CD4-positive, alpha-beta T cell (primary cell): ENCODE results near the gene PPP5C. TPM values are rescaled to one million over a fixed set of nuclear protein-coding genes. Genes with fewer than 3 reads are reported as not detected.
A peak's percentile ranks its signal among the peaks of the same experiment; 100 is the strongest.

ENCODE experiments used
- ATAC-seq: fragments of 200-7000 bp; cut with Tn5 transposase; one replicate; pipeline ENCODE4 v1.10.0; 2022; ENCODE audit warnings: mild to moderate bottlenecking; ENCODE audit not compliant: poor library complexity
- CTCF ChIA-PET: fragments of 350-600 bp; sonication (Branson Sonifier 250); formaldehyde crosslinking; loops from one replicate; lab custom pipeline; 2021; ENCODE audit warnings: antibody characterized with exemption, inconsistent platforms; lab: Charles Lee
- POLR2A ChIA-PET: fragments of 350-600 bp; sonication (Branson Sonifier 250); formaldehyde crosslinking; loops from one replicate; lab custom pipeline; 2021; ENCODE audit warnings: antibody characterized with exemption, inconsistent platforms; lab: Charles Lee
- DNase-seq, 14 experiments: peaks; one replicate each; pipeline ENCODE4 v3.0.0-alpha.2; 2013 to 2020; ENCODE audit warnings: mixed read lengths in 2 of 14
- H3K27ac ChIP-seq, 2 donors: one replicate each; pipeline versions ENCODE4 v1.5.1 to v1.7.0; 2013; ENCODE audit warnings: low read length in 2 of 2, low read depth in 1 of 2, mild to moderate bottlenecking in 1 of 2
- H3K27me3 ChIP-seq, 2 experiments: 1 replicate in 1 of 2; 2 replicates in 1 of 2; pipeline versions ENCODE4 v1.6.1 to v1.7.0; 2013; ENCODE audit warnings: low read length in 2 of 2, control low read depth in 1 of 2, mild to moderate bottlenecking in 1 of 2, moderate library complexity in 1 of 2; ENCODE audit not compliant: insufficient read depth in 2 of 2, control insufficient read depth in 1 of 2
- H3K36me3 ChIP-seq: one replicate; pipeline ENCODE4 v1.6.1; 2013; ENCODE audit warnings: low read length, control low read depth; ENCODE audit not compliant: insufficient read depth
- H3K4me1 ChIP-seq: one replicate; pipeline ENCODE4 v1.6.1; 2013; ENCODE audit warnings: low read length, control low read depth; ENCODE audit not compliant: insufficient read depth
- H3K4me3 ChIP-seq: one replicate; pipeline ENCODE4 v1.5.1; 2013; ENCODE audit warnings: mild to moderate bottlenecking, low read length, moderate library complexity
- H3K9me3 ChIP-seq, 2 experiments: 1 replicate in 1 of 2; 2 replicates in 1 of 2; pipeline versions ENCODE4 v1.6.1 to v1.7.0; 2013; ENCODE audit warnings: low read length in 2 of 2, mild to moderate bottlenecking in 2 of 2, control low read depth in 1 of 2, moderate library complexity in 1 of 2; ENCODE audit not compliant: control insufficient read depth in 1 of 2, insufficient read depth in 1 of 2
- H3K27ac Mint-ChIP-seq: one replicate; pipeline ENCODE4 v1.8.0; 2020; ENCODE audit warnings: mixed read lengths
- H3K27me3 Mint-ChIP-seq: one replicate; pipeline ENCODE4 v1.8.0; 2021; ENCODE audit warnings: mixed read lengths
- H3K36me3 Mint-ChIP-seq: one replicate; pipeline ENCODE4 v1.8.0; 2021; ENCODE audit warnings: low read depth, mixed read lengths
- H3K4me1 Mint-ChIP-seq: one replicate; pipeline ENCODE4 v1.8.0; 2021; ENCODE audit warnings: low read depth, mixed read lengths
- H3K4me3 Mint-ChIP-seq: one replicate; pipeline ENCODE4 v1.8.0; 2020; ENCODE audit warnings: mild to moderate bottlenecking, mixed read lengths
- H3K9me3 Mint-ChIP-seq: one replicate; pipeline ENCODE4 v1.8.0; 2020; ENCODE audit warnings: mixed read lengths
- intact Hi-C, 2 experiments: fragments of 100-400 bp; cut with DNase I in 1 of 2; cut with micrococcal nuclease in 1 of 2; formaldehyde crosslinking; loops; one replicate each; pipeline versions ENCODE4 v1.15.1 to v1.9.0; 2023 to 2025; cut with DNase I, micrococcal nuclease
- polyA plus RNA-seq, 2 donors: library from polyadenylated mRNA; unstranded; fragments of 120-200 nt; gene quantifications; one replicate each; pipeline ENCODE4 v1.2.1, GENCODE V29; 2013
- total RNA-seq, 174 experiments: library from RNA in 2 of 174; stranded (reverse) in 2 of 174; gene quantifications; one replicate each; pipeline ENCODE4 v1.2.3 and lab custom pipeline; 2021 to 2026
- TF ChIP-seq, protein P1 (sequence below): fragments of 200-600 bp; IDR thresholded peaks from one replicate; pipeline ENCODE4 v1.8.0; 2022; ENCODE audit warnings: antibody characterized with exemption, mild to moderate bottlenecking

PPP5C gene, protein sequence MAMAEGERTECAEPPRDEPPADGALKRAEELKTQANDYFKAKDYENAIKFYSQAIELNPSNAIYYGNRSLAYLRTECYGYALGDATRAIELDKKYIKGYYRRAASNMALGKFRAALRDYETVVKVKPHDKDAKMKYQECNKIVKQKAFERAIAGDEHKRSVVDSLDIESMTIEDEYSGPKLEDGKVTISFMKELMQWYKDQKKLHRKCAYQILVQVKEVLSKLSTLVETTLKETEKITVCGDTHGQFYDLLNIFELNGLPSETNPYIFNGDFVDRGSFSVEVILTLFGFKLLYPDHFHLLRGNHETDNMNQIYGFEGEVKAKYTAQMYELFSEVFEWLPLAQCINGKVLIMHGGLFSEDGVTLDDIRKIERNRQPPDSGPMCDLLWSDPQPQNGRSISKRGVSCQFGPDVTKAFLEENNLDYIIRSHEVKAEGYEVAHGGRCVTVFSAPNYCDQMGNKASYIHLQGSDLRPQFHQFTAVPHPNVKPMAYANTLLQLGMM
- 10 to 100 TPM; 18.9 to 20.2 TPM for total RNA-seq
- polyA plus RNA-seq (2013, experiment 1 of 2): 34.7 TPM
- polyA plus RNA-seq (2013, experiment 2 of 2): 36.5 TPM
- total RNA-seq (lab: John Stamatoyannopoulos, UW): 15.0 to 172 (median 31.8) reads per million in 172 experiments

DNA sequence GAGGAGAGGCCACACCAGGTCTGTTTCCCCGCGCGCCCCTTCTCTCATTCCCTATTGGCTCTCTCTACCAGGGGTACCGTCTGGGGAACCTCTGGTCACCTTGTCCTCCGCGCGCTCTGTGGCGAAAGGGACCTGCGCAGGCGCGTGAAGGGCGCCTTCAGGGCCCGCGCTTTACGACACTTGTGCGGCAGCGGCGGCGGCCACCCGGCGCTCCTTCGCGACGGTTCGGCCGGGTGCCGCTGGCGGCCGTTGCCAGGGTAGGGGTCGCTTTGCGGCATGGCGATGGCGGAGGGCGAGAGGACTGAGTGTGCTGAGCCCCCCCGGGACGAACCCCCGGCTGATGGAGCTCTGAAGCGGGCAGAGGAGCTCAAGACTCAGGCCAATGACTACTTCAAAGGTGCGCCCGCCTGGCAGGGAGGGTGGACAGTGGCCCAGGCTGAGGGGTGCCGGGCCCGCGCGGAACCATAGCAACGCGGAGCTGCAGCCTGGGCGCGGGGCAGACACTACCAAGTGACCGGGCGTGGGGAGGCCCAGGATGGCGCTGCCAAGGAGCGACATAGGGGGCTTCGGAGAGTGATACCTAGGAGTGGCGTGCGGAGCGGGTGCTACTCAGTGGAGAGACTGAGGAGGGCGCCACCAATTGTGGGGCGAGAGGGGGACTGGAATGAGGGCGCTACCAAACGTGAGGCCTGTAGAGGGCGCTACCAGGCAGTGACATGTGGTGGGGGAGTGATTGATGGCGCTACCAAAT lies at the start of gene PPP5C:
TSS of gene PPP5C (plus strand) at position 267 of the 751 bp plus-strand sequence. CDS start at position 277, 10 bp downstream.
- H3K27me3 Mint-ChIP-seq: no peaks in the 10 kb centered on the region
- peaks cover 56% of the 10 kb centered on the region for H3K4me1 ChIP-seq
- no peaks in the 10 kb centered on the region for H3K27me3 ChIP-seq
- ChIA-PET CTCF (interaction anchor here (1.0 to 1.2 kb wide), 3 partner anchors 17 to 1002 kb away, joined by 3 to 5 read pairs (median 4); no protein-coding TSS in a partner anchor), POLR2A (interaction anchor here (1.1 kb wide), 2 partner anchors 15 to 176 kb away, joined by 3 read pairs; no protein-coding TSS in a partner anchor)
- peaks cover 13% of the 10 kb centered on the region for H3K36me3 Mint-ChIP-seq
- TF ChIP-seq, protein P1, sequence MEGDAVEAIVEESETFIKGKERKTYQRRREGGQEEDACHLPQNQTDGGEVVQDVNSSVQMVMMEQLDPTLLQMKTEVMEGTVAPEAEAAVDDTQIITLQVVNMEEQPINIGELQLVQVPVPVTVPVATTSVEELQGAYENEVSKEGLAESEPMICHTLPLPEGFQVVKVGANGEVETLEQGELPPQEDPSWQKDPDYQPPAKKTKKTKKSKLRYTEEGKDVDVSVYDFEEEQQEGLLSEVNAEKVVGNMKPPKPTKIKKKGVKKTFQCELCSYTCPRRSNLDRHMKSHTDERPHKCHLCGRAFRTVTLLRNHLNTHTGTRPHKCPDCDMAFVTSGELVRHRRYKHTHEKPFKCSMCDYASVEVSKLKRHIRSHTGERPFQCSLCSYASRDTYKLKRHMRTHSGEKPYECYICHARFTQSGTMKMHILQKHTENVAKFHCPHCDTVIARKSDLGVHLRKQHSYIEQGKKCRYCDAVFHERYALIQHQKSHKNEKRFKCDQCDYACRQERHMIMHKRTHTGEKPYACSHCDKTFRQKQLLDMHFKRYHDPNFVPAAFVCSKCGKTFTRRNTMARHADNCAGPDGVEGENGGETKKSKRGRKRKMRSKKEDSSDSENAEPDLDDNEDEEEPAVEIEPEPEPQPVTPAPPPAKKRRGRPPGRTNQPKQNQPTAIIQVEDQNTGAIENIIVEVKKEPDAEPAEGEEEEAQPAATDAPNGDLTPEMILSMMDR: peak; percentile 10
- peaks cover 58% of the 10 kb centered on the region for H3K4me1 Mint-ChIP-seq
- peak; percentile 84 for ATAC-seq
- H3K27ac ChIP-seq: peak within 1 kb of the TSS; percentile 72 to 80
- no peaks in the 10 kb centered on the region for H3K36me3 ChIP-seq
- H3K4me3 Mint-ChIP-seq: peak within 1 kb of the TSS; percentile 98
- DNase-seq: peak; percentile 67 to 93 (median 81)
- peak within 1 kb of the TSS; percentile 91 for H3K27ac Mint-ChIP-seq
- no peaks in the 10 kb centered on the region for H3K9me3 Mint-ChIP-seq
- H3K4me3 ChIP-seq: peak within 1 kb of the TSS; percentile 100
- intact Hi-C loops: loop anchor here (5.0 to 10.0 kb wide), 2 partner anchors 422 to 630 kb away; no protein-coding TSS in a partner anchor
- no peaks in the 10 kb centered on the region for H3K9me3 ChIP-seq

DNA sequence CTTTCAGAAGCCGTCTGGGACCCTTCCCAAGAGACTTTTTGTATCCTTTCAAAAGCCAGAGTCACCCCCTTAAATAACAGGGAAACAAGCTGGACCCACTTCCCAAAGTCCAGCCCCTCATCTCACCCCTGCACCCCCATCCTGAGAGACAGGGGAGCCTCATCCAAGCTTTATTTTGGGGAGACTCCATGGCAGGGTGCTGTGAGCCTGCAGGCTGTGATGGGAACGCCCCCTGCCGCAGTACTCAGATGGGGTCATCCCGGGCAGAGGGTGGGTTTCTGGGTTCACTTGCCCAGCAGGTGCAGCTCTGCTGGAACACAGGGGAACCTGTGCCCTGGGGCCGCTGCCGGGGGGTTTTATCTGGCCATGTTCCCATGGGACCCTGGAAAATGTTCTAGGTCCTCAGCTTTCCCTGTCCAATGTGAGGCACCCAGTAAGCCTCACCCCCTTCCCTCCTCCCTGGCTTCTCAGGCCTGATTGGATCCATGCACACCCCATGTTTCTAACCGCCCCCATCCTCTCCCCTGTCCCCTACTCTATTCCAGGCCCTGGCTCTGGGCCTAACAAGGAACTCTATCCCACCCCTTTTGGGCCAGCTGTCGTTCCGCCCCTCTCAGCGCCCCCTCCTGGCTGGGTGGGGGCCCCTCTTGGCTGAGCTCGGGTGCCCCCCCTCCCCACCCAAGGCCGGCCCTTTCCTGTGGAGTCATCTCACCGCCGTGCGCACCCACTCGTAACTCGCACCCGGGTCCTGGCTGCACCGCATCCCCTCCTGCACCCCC lies 49.0 kb upstream of the PPP5C start:
- Histone ChIP-seq H3K27me3 (peaks cover 33 to 38% of the 10 kb centered on the region in 2 experiments), H3K9me3 (peaks cover 0 to 10% of the 10 kb centered on the region in 2 experiments), H3K36me3 (no peaks in the 10 kb centered on the region), H3K4me1 (peaks cover 3% of the 10 kb centered on the region), H3K27ac (no peak overlapping the region), H3K4me3 (no peak overlapping the region)
- ATAC-seq (no peak), DNase-seq (no peak)
- CTCF ChIA-PET: no interaction called here
- Mint-ChIP-seq H3K36me3 (no peaks in the 10 kb centered on the region), H3K4me1 (peaks cover 4% of the 10 kb centered on the region), H3K4me3 (no peak overlapping the region), H3K27me3 (peaks cover 50% of the 10 kb centered on the region), H3K9me3 (no peaks in the 10 kb centered on the region), H3K27ac (no peak overlapping the region)
- TF ChIP-seq, protein P1: no peak
- POLR2A ChIA-PET: no interaction called here
- intact Hi-C loops: no loop called here
